Sciatic nerve (tissue), 2 donors: ENCODE data around the gene CENPX. TPM values are rescaled to one million over a fixed set of nuclear protein-coding genes. Genes with fewer than 3 reads are reported as not detected.

Source experiments
- ATAC-seq: fragments of 200-7000 bp; cut with Tn5 transposase; one replicate; pipeline ENCODE4 v1.9.1; 2020; ENCODE audit warnings: mild to moderate bottlenecking, moderate library complexity
- DNase-seq: peaks from one replicate; pipeline ENCODE4 v3.0.0-alpha.2; 2020; ENCODE audit warnings: low spot score
- intact Hi-C: fragments of 100-400 bp; cut with DNase I; formaldehyde crosslinking; loops from one replicate; pipeline ENCODE4 v1.14.2; 2022
- total RNA-seq: library from RNA; stranded (reverse); fragmentation: NEBNext Ultra II Directional; extraction: Animal tissue kit (Norgen Biotek cat#: 25700); gene quantifications from one replicate; pipeline ENCODE4 v1.2.1, GENCODE V29; 2021
- donor health status: DM: no; HTN: no; CAD: no.
- donor health status: DM: no; HTN: no; CAD: no.

The CENPX gene
- total RNA-seq, 1 donor from 2014 or later = 33.6 TPM

DNA sequence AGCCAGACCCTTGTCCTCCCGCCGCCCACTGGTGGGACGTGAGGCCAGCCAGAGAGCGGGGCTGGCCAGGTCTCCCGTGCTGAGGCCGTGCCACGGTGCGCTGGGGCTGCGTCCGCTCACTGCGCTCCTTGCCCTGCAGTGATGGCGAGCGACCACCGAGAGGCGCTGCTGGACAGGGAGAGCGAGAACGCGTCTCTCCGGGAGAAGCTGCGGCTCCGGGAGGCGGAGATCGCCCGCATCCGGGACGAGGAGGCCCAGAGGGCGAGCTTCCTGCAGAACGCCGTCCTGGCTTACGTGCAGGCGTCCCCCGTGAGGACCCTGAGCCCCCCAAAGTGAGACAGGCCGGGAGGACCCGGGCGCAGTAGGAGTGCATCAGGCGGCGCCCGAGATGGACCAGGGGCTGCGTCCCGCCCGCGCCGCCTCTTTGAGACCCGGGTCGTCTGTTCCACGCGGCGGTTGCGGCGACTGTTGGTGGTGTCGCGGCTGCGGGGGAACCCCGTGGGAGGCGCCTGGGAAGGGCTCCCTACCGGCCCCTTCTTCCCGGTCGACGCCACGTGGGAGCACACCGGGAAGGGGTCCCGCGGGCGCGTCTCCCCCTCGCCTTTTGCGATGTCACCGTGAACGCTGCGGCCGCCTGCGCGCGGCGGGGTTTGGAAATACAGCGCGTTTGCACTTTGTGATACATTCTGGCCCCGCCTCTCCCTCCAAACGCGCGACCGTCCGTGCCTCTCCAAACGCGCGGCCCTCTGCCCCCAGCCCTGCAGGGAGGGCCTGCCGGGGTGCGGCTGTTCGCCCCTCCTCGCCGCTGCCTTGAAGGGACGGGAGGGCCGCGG is 8.0 kb upstream of the CENPX start:
- intact Hi-C loops = loop anchor here (1.0 to 10.0 kb wide), 2 partner anchors 21 to 54 kb away; no protein-coding TSS in a partner anchor
- peak; percentile 92 for DNase-seq
- peak; percentile 80 for ATAC-seq

GRCh38 chr17:82029990-82030469 is 7.4 kb upstream of the CENPX start:
- no peak for ATAC-seq
- intact Hi-C loops = loop anchor here (2.0 to 10.0 kb wide), 2 partner anchors 55 to 127 kb away; no protein-coding TSS in a partner anchor
- no peak for DNase-seq

- intact Hi-C loops = loop anchor here (2.0 kb wide), 1 partner anchor 127 kb away; no protein-coding TSS in a partner anchor
- DNase-seq (no peak), ATAC-seq (no peak)
Measured at GRCh38 chr17:82029391-82029790, 6.7 kb upstream of the CENPX start.

DNA sequence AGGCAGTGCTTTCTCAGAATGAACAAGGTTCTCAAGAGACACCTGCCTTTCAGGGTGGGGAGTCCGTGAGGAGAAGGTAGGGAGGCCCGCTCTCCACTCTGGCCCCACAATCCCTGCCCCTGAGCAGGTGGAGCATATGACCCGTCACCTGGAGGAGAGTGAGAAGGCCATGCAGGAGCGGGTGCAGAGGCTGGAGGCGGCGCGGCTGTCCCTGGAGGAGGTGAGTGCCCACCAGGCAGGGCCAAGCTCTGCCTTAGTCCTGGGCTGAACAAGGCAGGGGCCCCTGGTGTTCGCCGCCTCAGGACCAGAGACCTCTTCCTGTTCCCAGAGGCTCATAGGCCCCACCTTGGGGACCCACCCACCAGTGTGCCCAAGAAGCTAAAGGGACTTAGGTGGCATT is 6.3 kb upstream of the CENPX start:
- intact Hi-C loops = loop anchor here (2.0 kb wide), 1 partner anchor 128 kb away; no protein-coding TSS in a partner anchor
- no peak for ATAC-seq

DNA sequence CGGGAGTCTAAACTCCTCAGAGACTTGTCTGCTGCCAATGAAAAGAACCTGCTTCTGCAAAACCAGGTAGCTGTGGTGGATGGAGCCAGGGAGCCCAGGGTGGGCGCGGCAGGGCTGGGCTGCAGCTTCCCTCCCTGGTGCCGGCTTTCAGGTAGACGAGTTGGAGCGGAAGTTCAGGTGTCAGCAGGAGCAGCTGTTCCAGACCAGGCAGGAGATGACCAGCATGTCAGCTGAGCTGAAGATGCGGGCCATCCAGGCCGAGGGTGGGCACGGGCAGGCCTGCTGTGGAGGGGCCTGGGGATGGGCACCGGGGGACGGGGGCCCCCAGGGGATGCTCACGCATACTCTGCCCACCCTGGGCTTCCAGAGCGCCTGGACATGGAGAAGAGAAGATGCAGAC is 5.6 kb upstream of the CENPX start:
- intact Hi-C loops = loop anchor here (2.0 kb wide), 1 partner anchor 129 kb away; no protein-coding TSS in a partner anchor
- ATAC-seq (no peak), DNase-seq (no peak)

More for the DNA sequence above, 6.3 kb upstream of the CENPX start:
- DNase-seq = no peak

GRCh38 chr17:82025401-82026107 is 2.9 kb upstream of the CENPX start:
- DNase-seq (no peak), ATAC-seq (no peak)
- intact Hi-C loops = no loop called here

DNA sequence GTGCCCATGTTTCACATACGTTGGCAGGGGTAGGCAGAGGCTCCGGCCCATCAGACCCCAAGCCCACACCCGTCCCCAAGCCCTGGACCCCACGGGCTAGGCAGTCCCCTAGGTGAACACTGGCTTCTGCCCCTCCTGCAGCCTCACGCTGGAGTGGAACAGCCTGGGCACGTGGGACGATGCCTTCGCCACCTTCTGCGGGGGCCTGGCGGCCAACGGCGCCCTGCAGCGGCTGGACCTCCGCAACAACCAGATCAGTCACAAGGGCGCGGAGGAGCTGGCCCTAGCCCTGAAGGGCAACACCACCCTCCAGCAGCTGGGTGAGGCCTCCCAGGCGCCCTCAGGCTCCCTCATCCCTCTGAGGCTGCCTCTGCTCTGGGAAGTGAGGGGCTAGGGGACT is 2.2 kb upstream of the CENPX start:
- intact Hi-C loops = no loop called here
- no peak for DNase-seq
- no peak for ATAC-seq

DNA sequence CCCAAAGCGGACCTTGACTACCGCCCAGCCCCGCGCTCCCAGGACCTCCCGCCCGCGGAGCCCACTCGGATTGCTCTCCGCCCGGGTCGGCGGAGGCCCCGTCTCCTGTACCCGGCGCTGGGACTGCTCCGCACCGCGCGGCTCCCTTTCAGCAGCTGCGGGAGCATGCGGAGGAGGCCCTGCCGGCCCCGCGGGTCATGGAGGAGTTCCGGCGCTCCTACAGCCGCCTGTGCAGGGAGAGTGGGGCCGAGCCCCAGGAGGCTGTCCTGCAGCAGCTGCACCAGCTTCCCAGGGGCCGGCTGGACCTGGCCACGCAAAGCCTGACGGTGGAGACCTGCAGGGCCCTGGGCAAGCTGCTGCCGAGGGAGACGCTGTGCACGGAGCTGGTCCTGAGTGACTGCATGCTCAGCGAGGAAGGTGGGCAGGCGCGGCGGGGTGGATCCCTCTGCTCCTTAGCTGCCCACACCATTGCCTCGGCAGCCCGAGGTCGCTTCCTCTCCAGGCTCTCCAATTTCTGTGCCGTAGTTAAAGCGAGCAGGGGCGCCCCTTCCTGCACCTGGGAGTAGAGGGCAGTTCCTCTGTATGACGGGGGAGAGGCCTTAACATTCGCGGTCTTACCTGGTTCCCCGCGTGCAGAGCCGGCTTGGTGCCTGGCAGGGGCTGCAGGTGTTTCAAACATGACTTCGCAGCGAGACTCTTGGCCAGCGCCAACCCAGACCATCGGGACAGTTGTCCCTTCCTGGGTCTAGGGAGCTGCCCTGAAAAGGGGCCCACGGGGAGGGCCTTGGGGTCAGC is 966 bp upstream of the CENPX start:
- no peak for DNase-seq
- ATAC-seq = no peak
- intact Hi-C loops = no loop called here

- ATAC-seq (peak; percentile 98), DNase-seq (peak; percentile 100)
- intact Hi-C loops = no loop called here
Measured at GRCh38 chr17:82022981-82023446, 336 bp upstream of the CENPX start, which contains the start of gene LRRC45. LRRC45 (plus strand) TSS chr17:82023305; CDS start chr17:82023644, 339 bp downstream.

- ATAC-seq = no peak
- intact Hi-C loops = no loop called here
- no peak for DNase-seq
Measured at GRCh38 chr17:82021900-82022309, 773 bp downstream of the CENPX start.

- ATAC-seq (peak; percentile 28), DNase-seq (peak; percentile 85)
- intact Hi-C loops = no loop called here
Measured at GRCh38 chr17:82021107-82021899, 1.4 kb downstream of the CENPX start.

DNA sequence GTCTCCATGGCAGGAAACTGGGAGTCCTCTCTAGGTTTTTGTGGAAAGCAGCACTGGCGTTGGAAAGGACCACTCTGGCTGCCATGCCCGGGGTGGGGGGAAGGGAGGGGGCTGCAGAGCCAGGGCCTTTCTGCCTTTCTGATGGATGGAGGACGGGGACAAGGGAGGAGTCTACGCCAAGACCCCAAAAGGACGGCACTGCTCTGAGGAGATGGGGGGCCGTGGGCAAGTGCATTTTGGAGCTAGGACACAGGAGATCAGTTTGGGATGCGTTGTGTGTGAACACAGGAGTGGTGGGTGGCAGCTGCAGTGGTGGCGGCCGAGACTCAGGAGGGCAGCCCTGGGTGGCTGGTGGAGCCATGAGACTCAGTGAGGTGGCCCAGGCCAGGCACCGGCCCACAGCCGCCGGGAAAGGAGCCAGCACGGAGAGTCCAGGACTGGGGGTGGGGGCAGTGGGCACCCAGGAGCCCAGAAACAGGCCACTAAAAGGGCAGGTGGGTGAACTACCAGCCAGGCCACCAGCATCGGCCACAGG is 2.0 kb downstream of the CENPX start:
- DNase-seq (no peak), ATAC-seq (no peak)
- intact Hi-C loops = loop anchor here (1.0 kb wide), 1 partner anchor 61 kb away; no protein-coding TSS in a partner anchor

DNA sequence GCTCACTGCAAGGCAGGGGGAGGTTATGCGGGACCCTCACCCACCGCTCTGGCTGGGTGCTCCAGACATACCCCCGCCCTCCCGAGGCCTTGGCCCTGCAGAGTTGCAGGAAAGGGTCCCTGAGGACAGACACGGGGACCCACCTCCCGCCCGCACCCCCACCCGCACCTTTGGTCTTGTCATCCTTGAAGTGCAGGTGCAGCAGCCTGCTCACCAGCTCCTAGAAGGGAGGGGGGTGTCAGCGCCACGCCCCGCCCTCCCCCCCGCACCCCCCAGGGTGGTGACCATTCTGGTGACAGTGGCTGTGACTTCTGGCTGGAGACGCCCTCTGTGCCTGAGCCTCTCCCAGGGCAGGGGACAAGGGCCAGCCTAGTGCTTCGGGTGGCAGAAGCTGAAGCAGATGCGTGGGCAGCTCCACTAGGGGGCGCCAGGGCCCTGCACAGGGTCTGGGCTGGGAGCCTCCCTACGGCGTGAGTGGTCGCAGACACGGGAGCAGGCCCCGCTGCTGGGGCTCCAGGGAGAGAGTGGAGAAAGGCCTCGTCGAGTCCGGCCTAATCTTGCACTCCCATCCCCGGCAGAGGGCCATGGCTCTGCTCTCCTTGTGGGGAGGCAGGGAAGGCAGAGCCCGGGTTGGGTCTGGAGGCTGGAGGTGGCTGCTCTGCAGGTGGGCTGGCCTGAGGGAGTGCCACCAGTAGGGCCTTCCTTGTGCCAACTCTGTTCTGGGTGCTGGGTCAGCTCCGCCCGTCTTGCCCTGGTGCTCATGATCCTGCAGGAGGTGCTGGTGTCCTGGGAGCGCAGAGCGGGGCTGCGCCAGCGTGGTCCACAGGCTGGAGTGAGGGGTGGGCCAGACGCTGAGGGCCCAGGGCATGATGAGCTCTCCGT is 2.7 kb downstream of the CENPX start:
- intact Hi-C loops = loop anchor here (1.0 kb wide), 1 partner anchor 61 kb away; no protein-coding TSS in a partner anchor
- no peak for ATAC-seq

DNA sequence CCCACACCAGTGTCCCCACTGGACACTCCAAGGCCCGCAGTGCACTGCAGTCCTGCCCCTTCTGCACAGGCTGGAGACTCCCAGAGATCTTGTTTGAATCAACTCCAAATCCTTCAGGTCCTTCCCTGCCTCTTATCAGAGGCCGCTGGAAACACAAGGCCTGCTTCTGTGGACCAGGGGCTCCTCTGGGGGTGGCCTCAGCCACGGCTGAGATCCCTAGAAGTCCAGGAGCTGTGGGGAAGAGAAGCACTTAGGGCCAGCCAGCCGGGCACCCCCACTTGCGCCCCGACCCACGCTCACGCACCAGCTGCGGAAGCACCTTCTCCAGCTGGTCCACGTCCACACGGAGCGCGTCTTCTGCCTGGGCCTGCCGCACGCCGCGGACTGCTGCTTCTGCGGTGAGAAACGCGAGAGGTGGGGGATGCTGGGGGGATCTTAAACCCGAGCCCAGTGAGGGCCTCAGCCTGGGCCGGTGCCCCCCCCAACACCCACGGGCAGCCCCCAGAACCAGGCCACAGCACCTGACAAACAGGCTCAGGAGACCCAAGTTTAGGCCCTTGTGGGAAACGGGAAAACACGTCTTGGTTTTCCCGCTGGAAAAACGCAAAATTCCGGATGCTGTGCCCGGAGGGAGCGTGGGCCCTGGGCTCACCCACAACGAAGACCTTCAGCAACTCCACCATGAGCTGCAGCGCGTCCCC is 3.5 kb downstream of the CENPX start:
- ATAC-seq = no peak
- intact Hi-C loops = no loop called here
- no peak for DNase-seq

More for the DNA sequence above, 2.7 kb downstream of the CENPX start:
- DNase-seq = no peak

DNA sequence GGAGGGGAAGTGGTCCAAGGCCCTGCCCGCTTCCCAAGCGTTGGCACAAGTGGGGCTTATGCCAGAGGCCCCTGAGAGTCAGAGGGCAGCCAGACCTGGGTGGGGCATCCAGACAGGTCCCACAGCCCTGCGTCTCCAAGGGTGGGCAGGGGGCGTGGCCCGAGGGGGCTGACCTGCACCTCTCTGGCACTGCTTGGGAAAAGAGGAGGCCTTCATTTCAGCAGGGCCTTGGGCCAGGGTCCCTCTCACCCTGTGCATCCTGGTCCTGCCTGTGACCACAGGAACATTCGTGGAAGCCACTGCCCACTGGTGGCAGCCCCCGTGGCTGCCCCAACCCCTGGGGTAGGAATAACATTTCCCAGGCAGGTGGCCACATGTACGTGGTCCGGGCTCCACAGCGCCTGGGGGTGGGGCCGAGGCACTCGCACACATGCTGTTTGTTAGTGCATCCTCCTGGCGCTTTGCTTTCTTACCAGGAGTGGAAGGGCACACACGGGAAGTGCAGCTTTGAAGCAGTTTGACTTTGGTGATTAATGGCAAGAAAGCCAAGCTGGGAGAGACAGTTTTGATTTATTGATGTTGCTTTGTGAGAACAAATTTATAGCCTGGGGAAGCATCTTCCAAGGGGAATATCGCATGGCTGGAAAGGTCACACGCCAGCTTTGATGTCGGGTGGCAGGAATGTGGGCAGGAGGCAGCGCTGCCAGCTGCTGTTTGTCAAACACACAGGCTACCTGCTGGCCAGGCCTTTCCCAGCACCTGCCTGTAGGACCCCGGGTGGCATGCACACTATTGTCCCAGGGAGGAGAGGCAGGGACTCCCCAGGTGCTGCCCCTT is 4.3 kb downstream of the CENPX start:
- ATAC-seq (no peak), DNase-seq (no peak)
- intact Hi-C loops = no loop called here
